Activated T-cell treated with anti-CD3 and anti-CD28 coated beads for 24 hours (primary cell): ENCODE data around the gene STIM1.

Experiments used
- DNase-seq: peaks from one replicate; pipeline ENCODE4 v3.0.0-alpha.2; 2020; ENCODE audit warnings: low read depth

Gene STIM1

GRCh38 chr11:3830730-3831129 lies 24.7 kb upstream of the STIM1 start:
- DNase-seq = no peak

GRCh38 chr11:3831378-3832239 lies 23.9 kb upstream of the STIM1 start:
- no peak for DNase-seq

GRCh38 chr11:3832816-3833215 lies 22.6 kb upstream of the STIM1 start:
- no peak for DNase-seq

- DNase-seq = no peak
These were observed 22.0 kb upstream of the STIM1 start for GRCh38 chr11:3833449-3833848.

- no peak for DNase-seq
These were observed 21.2 kb upstream of the STIM1 start for GRCh38 chr11:3834349-3834663.

- no peak for DNase-seq
These were observed 20.6 kb upstream of the STIM1 start for GRCh38 chr11:3834664-3835461.

- no peak for DNase-seq
These were observed 19.7 kb upstream of the STIM1 start for GRCh38 chr11:3835751-3836150.

GRCh38 chr11:3836903-3837302 lies 18.6 kb upstream of the STIM1 start:
- DNase-seq = no peak

- no peak for DNase-seq
These were observed 17.7 kb upstream of the STIM1 start for GRCh38 chr11:3837793-3838192.

GRCh38 chr11:3838504-3838903 lies 17.0 kb upstream of the STIM1 start:
- DNase-seq = no peak

- DNase-seq = peak; percentile 40
These were observed 15.2 kb upstream of the STIM1 start for GRCh38 chr11:3840004-3840869.

GRCh38 chr11:3840870-3841425 lies 14.5 kb upstream of the STIM1 start, which contains the start of gene RHOG:
Gene RHOG (minus strand): TSS chr11:3840959. CDS start chr11:3828138, 12,821 bp downstream.
- peak; percentile 90 for DNase-seq

- DNase-seq = no peak
These were observed 13.8 kb upstream of the STIM1 start for GRCh38 chr11:3841426-3842350.

- no peak for DNase-seq
These were observed 12.1 kb upstream of the STIM1 start for GRCh38 chr11:3843326-3843725.

GRCh38 chr11:3845246-3845645 lies 10.2 kb upstream of the STIM1 start:
- DNase-seq = no peak

- no peak for DNase-seq
These were observed 9.8 kb upstream of the STIM1 start for GRCh38 chr11:3845670-3846069.

- peak; percentile 53 for DNase-seq
These were observed 6.1 kb upstream of the STIM1 start for GRCh38 chr11:3849297-3849874.

GRCh38 chr11:3853545-3853842 lies 2.0 kb upstream of the STIM1 start:
- DNase-seq = no peak

GRCh38 chr11:3853899-3854659 lies 1.4 kb upstream of the STIM1 start:
- DNase-seq = peak; percentile 52

GRCh38 chr11:3854660-3854976 lies 846 bp upstream of the STIM1 start:
- no peak for DNase-seq
